Measurements from ENCODE around the gene BIN1.

DNA sequence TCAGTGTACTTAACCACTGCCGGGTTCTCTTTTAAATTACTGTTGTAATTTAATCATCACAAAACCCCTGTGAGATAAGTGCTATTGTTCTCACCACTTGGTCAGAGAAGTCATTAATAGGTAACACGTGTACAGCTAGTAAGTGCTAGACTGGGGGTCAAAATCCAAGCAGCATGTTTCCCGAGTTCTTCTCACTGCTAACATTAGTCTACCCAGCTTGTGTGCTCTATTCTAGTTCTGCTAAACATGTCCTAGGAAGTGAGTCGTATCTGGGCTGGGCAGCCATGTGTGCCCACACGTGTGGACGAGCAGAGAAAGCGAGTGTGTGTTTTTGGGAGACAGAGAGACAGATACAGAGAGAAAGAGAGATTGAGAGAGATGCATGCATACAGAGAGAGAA lies 94.1 kb downstream of the BIN1 start:
- TF ChIP-seq, protein P1, sequence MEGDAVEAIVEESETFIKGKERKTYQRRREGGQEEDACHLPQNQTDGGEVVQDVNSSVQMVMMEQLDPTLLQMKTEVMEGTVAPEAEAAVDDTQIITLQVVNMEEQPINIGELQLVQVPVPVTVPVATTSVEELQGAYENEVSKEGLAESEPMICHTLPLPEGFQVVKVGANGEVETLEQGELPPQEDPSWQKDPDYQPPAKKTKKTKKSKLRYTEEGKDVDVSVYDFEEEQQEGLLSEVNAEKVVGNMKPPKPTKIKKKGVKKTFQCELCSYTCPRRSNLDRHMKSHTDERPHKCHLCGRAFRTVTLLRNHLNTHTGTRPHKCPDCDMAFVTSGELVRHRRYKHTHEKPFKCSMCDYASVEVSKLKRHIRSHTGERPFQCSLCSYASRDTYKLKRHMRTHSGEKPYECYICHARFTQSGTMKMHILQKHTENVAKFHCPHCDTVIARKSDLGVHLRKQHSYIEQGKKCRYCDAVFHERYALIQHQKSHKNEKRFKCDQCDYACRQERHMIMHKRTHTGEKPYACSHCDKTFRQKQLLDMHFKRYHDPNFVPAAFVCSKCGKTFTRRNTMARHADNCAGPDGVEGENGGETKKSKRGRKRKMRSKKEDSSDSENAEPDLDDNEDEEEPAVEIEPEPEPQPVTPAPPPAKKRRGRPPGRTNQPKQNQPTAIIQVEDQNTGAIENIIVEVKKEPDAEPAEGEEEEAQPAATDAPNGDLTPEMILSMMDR (IDR thresholded peaks at IDR 0.05) = no peak
- TF ChIP-seq POLR2A (IDR thresholded peaks at IDR 0.05) = no peak
